ENCODE data around the gene MGAT4D.

- TF ChIP-seq POLR2AphosphoS5 (IDR thresholded peaks at IDR 0.05; ENCODE audit: low read depth, low read length) (no peak), CTCF (IDR thresholded peaks at IDR 0.05) (no peak), TCF7L2 (IDR thresholded peaks at IDR 0.05; ENCODE audit: low read depth, low read length) (no peak), REST (IDR thresholded peaks at IDR 0.05; ENCODE audit: insufficient read depth in 1 of 2, low read depth in 2 of 2, low read length in 1 of 2) (no peak), SIN3A (IDR thresholded peaks at IDR 0.05; ENCODE audit: borderline replicate concordance, insufficient read depth, low read depth, low read length) (no peak)
These were observed 89.1 kb downstream of the MGAT4D start for GRCh38 chr4:140408974-140409373.

Measured in Panc1 (cell line).